Neuronal stem cell (in vitro differentiated cells): ENCODE measurements around the gene NRF1.
A peak's percentile ranks its signal among the peaks of the same experiment; 100 is the strongest.

Source experiments
- DNase-seq: peaks from one replicate; pipeline ENCODE4 v3.0.0-alpha.2; 2013; ENCODE audit warnings: low spot score
- H2AFZ ChIP-seq: one replicate; pipeline ENCODE4 v1.6.1; 2013; ENCODE audit warnings: mild to moderate bottlenecking, low read length, inconsistent platforms
- H2AK5ac ChIP-seq: 2 replicates; pipeline ENCODE4 v1.6.1; 2013; ENCODE audit warnings: low read depth, mild to moderate bottlenecking, inconsistent platforms, low read length, moderate library complexity, mixed read lengths
- H2BK120ac ChIP-seq: 2 replicates; pipeline ENCODE4 v1.6.1; 2013; ENCODE audit warnings: low read depth, mild to moderate bottlenecking, inconsistent platforms, low read length, moderate library complexity, mixed read lengths
- H2BK12ac ChIP-seq: one replicate; pipeline ENCODE4 v1.6.1; 2013; ENCODE audit warnings: low read length, inconsistent platforms
- H2BK15ac ChIP-seq: 2 replicates; pipeline ENCODE4 v1.6.1; 2013; ENCODE audit warnings: mild to moderate bottlenecking, low read length, inconsistent platforms, mixed read lengths
- H2BK5ac ChIP-seq: one replicate; pipeline ENCODE4 v1.6.1; 2013; ENCODE audit warnings: inconsistent platforms, mild to moderate bottlenecking, low read length, moderate library complexity
- H3K14ac ChIP-seq: one replicate; pipeline ENCODE4 v1.6.1; 2013; ENCODE audit warnings: low read length, inconsistent platforms
- H3K18ac ChIP-seq: 2 replicates; pipeline ENCODE4 v1.6.1; 2013; ENCODE audit warnings: low read length, inconsistent platforms
- H3K23ac ChIP-seq: 2 replicates; pipeline ENCODE4 v1.6.1; 2013; ENCODE audit warnings: low read depth, mild to moderate bottlenecking, mixed read lengths, low read length, inconsistent platforms; ENCODE audit not compliant: poor library complexity
- H3K27ac ChIP-seq: replicated peaks from 3 replicates; pipeline ENCODE4 v1.5.1; 2013; ENCODE audit warnings: low read length, inconsistent platforms
- H3K27me3 ChIP-seq, 3 experiments: 2 replicates each; pipeline ENCODE4 v1.6.1; 2013; ENCODE audit warnings: low read length in 3 of 3, mild to moderate bottlenecking in 2 of 3, inconsistent platforms in 1 of 3, low read depth in 1 of 3, mixed read lengths in 1 of 3, moderate library complexity in 1 of 3; ENCODE audit not compliant: control insufficient read depth in 3 of 3, insufficient read depth in 3 of 3
- H3K36me3 ChIP-seq, 2 donors: replicated peaks in 1 of 2; 2 replicates each; pipeline ENCODE4 v1.6.1; 2013; ENCODE audit warnings: low read length in 2 of 2; ENCODE audit not compliant: control insufficient read depth in 2 of 2, insufficient read depth in 2 of 2
- H3K4ac ChIP-seq: 2 replicates; pipeline ENCODE4 v1.6.1; 2013; ENCODE audit warnings: inconsistent platforms, mild to moderate bottlenecking, low read length, moderate library complexity
- H3K4me1 ChIP-seq, 2 donors: 1 replicate in 1 of 2; 2 replicates in 1 of 2; pipeline ENCODE4 v1.6.1; 2013; ENCODE audit warnings: low read length in 2 of 2, low read depth in 1 of 2; ENCODE audit not compliant: control insufficient read depth in 2 of 2, insufficient read depth in 1 of 2
- H3K4me2 ChIP-seq: one replicate; pipeline ENCODE4 v1.6.1; 2013; ENCODE audit warnings: mild to moderate bottlenecking, low read length, inconsistent platforms; ENCODE audit not compliant: insufficient read depth, poor library complexity, severe bottlenecking
- H3K4me3 ChIP-seq, 2 donors: 2 replicates each; pipeline ENCODE4 v1.5.1; 2013; ENCODE audit warnings: low read length in 2 of 2, mild to moderate bottlenecking in 2 of 2, inconsistent platforms in 1 of 2, moderate library complexity in 1 of 2
- H3K79me1 ChIP-seq: one replicate; pipeline ENCODE4 v1.6.1; 2013; ENCODE audit warnings: low read depth, mild to moderate bottlenecking, inconsistent platforms, low read length, moderate library complexity
- H3K9ac ChIP-seq: one replicate; pipeline ENCODE4 v1.6.1; 2013; ENCODE audit warnings: mild to moderate bottlenecking, low read depth, low read length, inconsistent platforms; ENCODE audit not compliant: poor library complexity
- H3K9me3 ChIP-seq, 2 donors: replicated peaks in 1 of 2; 2 replicates each; pipeline versions ENCODE3 to v1.6.1; 2013; ENCODE audit warnings: low read length in 2 of 2, mild to moderate bottlenecking in 2 of 2, inconsistent platforms in 1 of 2, low read depth in 1 of 2, mixed read lengths in 1 of 2, moderate library complexity in 1 of 2; ENCODE audit not compliant: control insufficient read depth in 2 of 2, insufficient read depth in 1 of 2
- H4K8ac ChIP-seq: one replicate; pipeline ENCODE4 v1.6.1; 2013; ENCODE audit warnings: low read depth, mild to moderate bottlenecking, inconsistent platforms, low read length, moderate library complexity
- H4K91ac ChIP-seq: one replicate; pipeline ENCODE4 v1.6.1; 2013; ENCODE audit warnings: low read length, low read depth, mild to moderate bottlenecking, inconsistent platforms; ENCODE audit not compliant: poor library complexity
- WGBS, 2 donors: extraction: QIAGEN DNeasy Blood & Tissue Kit; methylation state at CpG; one replicate each; pipeline ENCODE4 v1.1.7; 2013; ENCODE audit warnings: missing lambda C conversion rate in 2 of 2, mixed read lengths in 1 of 2; ENCODE audit not compliant: insufficient read length in 2 of 2, insufficient replicate concordance in 1 of 2; ENCODE audit errors: extremely low coverage in 2 of 2; 5-methylcytosine and 5-hydroxymethylcytosine counted together

The NRF1 gene

GRCh38 chr7:129769866-129770808 is 158.6 kb downstream of the NRF1 start:
- no peak overlapping the region for H4K91ac ChIP-seq
- H3K4ac ChIP-seq = peak overlapping the region; percentile 39
- H3K4me2 ChIP-seq = no peak overlapping the region
- H2AK5ac ChIP-seq = peak overlapping the region; percentile 88
- H3K36me3 ChIP-seq = no peaks in the 10 kb centered on the region
- H2BK12ac ChIP-seq = peak overlapping the region; percentile 41
- peak overlapping the region; percentile 66 for H3K23ac ChIP-seq
- peak overlapping the region; percentile 21 for H3K14ac ChIP-seq
- no peak for DNase-seq
- no peak overlapping the region for H4K8ac ChIP-seq
- H3K27ac ChIP-seq = no peak overlapping the region
- no CpG with 5 or more reads among the region's 21 CpGs for WGBS, 2 donors
- peak overlapping the region; percentile 86 for H3K18ac ChIP-seq
- H2AFZ ChIP-seq = no peak overlapping the region
- no peak overlapping the region for H2BK5ac ChIP-seq
- no peak overlapping the region for H3K4me3 ChIP-seq
- peaks cover 4 to 14% of the 10 kb centered on the region in 2 donors for H3K4me1 ChIP-seq
- peak overlapping the region; percentile 13 for H3K9ac ChIP-seq
- H3K9me3 ChIP-seq = no peaks in the 10 kb centered on the region
- peak overlapping the region; percentile 52 for H2BK15ac ChIP-seq
- H3K79me1 ChIP-seq = no peaks in the 10 kb centered on the region
- peaks cover 0 to 73% (median 7%) of the 10 kb centered on the region in 3 experiments for H3K27me3 ChIP-seq
- peak overlapping the region; percentile 57 for H2BK120ac ChIP-seq

GRCh38 chr7:129771201-129771927 is 159.8 kb downstream of the NRF1 start:
- Histone ChIP-seq H3K4me3 (no peak overlapping the region), H4K8ac (no peak overlapping the region), H2AFZ (peak overlapping the region; percentile 51), H3K18ac (peak overlapping the region; percentile 83), H3K27ac (no peak overlapping the region), H4K91ac (no peak overlapping the region), H2BK15ac (peak overlapping the region; percentile 95), H2BK5ac (no peak overlapping the region), H3K23ac (peak overlapping the region; percentile 52), H3K4me1 (peaks cover 4 to 14% of the 10 kb centered on the region in 2 donors), H3K4ac (no peak overlapping the region), H3K36me3 (no peaks in the 10 kb centered on the region), H2BK12ac (peak overlapping the region; percentile 47), H3K4me2 (no peak overlapping the region), H2BK120ac (peak overlapping the region; percentile 37), H3K27me3 (peaks cover 2 to 85% (median 18%) of the 10 kb centered on the region in 3 experiments), H3K9ac (peak overlapping the region; percentile 47), H3K9me3 (peaks cover 2 to 4% of the 10 kb centered on the region in 2 donors), H3K79me1 (no peaks in the 10 kb centered on the region), H2AK5ac (peak overlapping the region; percentile 95), H3K14ac (peak overlapping the region; percentile 61)
- DNase-seq = no peak
- no CpG with 5 or more reads among the region's 19 CpGs for WGBS, 2 donors

- H2AK5ac ChIP-seq = peak overlapping the region; percentile 95
- no peak for DNase-seq
- H4K8ac ChIP-seq = no peak overlapping the region
- peak overlapping the region; percentile 95 for H2BK15ac ChIP-seq
- H2BK5ac ChIP-seq = peak overlapping the region; percentile 40
- H4K91ac ChIP-seq = no peak overlapping the region
- peak overlapping the region; percentile 51 for H2AFZ ChIP-seq
- H3K27me3 ChIP-seq = peaks cover 2 to 90% (median 25%) of the 10 kb centered on the region in 3 experiments
- H3K9ac ChIP-seq = no peak overlapping the region
- peaks cover 4 to 14% of the 10 kb centered on the region in 2 donors for H3K4me1 ChIP-seq
- no peak overlapping the region for H3K4ac ChIP-seq
- peak overlapping the region; percentile 57 for H2BK120ac ChIP-seq
- H3K36me3 ChIP-seq = no peaks in the 10 kb centered on the region
- H3K23ac ChIP-seq = no peak overlapping the region
- H3K4me3 ChIP-seq = no peak overlapping the region
- H3K14ac ChIP-seq = no peak overlapping the region
- H2BK12ac ChIP-seq = no peak overlapping the region
- H3K79me1 ChIP-seq = no peaks in the 10 kb centered on the region
- no peak overlapping the region for H3K4me2 ChIP-seq
- H3K9me3 ChIP-seq = peaks cover 2 to 4% of the 10 kb centered on the region in 2 donors
- no CpG with 5 or more reads among the region's 18 CpGs for WGBS, 2 donors
- H3K18ac ChIP-seq = peak overlapping the region; percentile 83
- H3K27ac ChIP-seq = no peak overlapping the region
Observed at GRCh38 chr7:129771928-129772479, 160.5 kb downstream of the NRF1 start.
